ENCODE measurements around the gene CCDC88C.

DNA sequence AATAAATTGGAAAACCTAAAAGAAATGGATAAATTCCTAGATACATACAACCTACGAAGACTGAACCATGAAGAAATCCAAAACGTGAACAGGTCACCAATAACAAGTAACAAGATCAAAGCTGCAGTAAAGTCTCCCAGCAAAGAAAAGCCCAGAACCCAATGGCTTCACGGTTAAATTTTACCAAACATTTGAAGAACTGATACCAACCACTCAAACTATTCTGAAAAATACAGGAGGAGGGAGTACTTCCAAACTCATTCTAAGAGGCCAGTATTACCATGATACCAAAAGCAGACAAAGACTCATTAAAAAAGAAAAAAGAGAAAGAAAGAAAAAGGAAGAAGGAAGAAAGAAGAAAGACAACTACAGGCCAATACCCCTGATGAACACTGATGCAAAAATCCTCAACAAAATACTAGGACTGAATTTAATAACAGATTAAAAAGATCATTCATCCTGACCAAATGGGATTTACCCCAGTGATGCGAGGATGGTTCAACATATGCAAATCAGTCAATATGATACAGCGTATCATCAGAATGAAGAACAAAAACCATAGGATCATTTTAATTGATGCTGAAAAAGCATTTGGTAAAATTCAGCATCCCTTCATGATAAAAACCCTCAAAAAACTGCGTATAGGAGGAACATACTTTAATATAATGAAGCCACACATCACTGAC lies 26.9 kb upstream of the CCDC88C start:
- TF ChIP-seq POLR2A (IDR thresholded peaks at IDR 0.05) = no peak
- TF ChIP-seq EP300 (IDR thresholded peaks at IDR 0.05) = no peak
- TF ChIP-seq, protein P1, sequence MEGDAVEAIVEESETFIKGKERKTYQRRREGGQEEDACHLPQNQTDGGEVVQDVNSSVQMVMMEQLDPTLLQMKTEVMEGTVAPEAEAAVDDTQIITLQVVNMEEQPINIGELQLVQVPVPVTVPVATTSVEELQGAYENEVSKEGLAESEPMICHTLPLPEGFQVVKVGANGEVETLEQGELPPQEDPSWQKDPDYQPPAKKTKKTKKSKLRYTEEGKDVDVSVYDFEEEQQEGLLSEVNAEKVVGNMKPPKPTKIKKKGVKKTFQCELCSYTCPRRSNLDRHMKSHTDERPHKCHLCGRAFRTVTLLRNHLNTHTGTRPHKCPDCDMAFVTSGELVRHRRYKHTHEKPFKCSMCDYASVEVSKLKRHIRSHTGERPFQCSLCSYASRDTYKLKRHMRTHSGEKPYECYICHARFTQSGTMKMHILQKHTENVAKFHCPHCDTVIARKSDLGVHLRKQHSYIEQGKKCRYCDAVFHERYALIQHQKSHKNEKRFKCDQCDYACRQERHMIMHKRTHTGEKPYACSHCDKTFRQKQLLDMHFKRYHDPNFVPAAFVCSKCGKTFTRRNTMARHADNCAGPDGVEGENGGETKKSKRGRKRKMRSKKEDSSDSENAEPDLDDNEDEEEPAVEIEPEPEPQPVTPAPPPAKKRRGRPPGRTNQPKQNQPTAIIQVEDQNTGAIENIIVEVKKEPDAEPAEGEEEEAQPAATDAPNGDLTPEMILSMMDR (IDR thresholded peaks at IDR 0.05) = no peak
- no peak for TF ChIP-seq POLR2AphosphoS5 (IDR thresholded peaks at IDR 0.05)
